K562 (cell line): ENCODE data around the gene LIPJ. TPM values are rescaled to one million over a fixed set of nuclear protein-coding genes. Genes with fewer than 3 reads are reported as not detected.

Experiments
- ATAC-seq: fragments of 200-7000 bp; cut with Tn5 transposase; 3 replicates; pipeline ENCODE4 v1.9.1; 2020; ENCODE audit warnings: moderate library complexity
- BruUV-seq: library from RNA; stranded (reverse); fragments of 400-500 nt; replicated peaks from 2 replicates; lab custom pipeline; 2021; lab: Mats Ljungman, UMichigan
- CTCF ChIA-PET: fragments of 300-600 bp; formaldehyde crosslinking; extraction: SDS; loops from one replicate; lab custom pipeline; 2021; ENCODE audit warnings: low intra/inter-chr PET ratio; lab: Yijun Ruan, JAX
- POLR2A ChIA-PET: fragments of 300-600, 350-650 bp; sonication (Branson Sonifier 250); formaldehyde crosslinking; extraction: SDS; loops from one replicate; lab custom pipeline; 2021; ENCODE audit warnings: antibody characterized with exemption, inconsistent platforms; lab: Yijun Ruan, JAX
- DNase-seq, 4 experiments: peaks; one replicate each; pipeline versions ENCODE4 v3.0.0 to v3.0.0-alpha.2; 2011 to 2018; ENCODE audit warnings: low spot score in 3 of 4, mixed read lengths in 3 of 4; ENCODE audit errors: extremely low read depth in 1 of 4
- FAIRE-seq: peaks from 2 replicates; lab custom pipeline; 2011; peaks lifted over from hg19 to GRCh38; lab: Jason Lieb, UNC
- H2AFZ ChIP-seq: 2 replicates; pipeline ENCODE4 v1.6.0; 2011; ENCODE audit warnings: low read depth, low read length, control low read depth, inconsistent platforms
- H3K27ac ChIP-seq: fragments of 200-600 bp; 3 replicates; pipeline ENCODE4 v1.8.0; 2011; ENCODE audit warnings: low read depth, mild to moderate bottlenecking, control low read depth, inconsistent platforms, low read length, moderate library complexity, mixed read lengths; ENCODE audit errors: extremely low read depth
- H3K27me3 ChIP-seq, 2 experiments: fragments of 300-600 bp in 1 of 2; 2 replicates in 1 of 2; 3 replicates in 1 of 2; pipeline versions ENCODE4 v1.6.0 to v1.8.0; 2011; ENCODE audit warnings: inconsistent platforms in 2 of 2, low read length in 2 of 2, mild to moderate bottlenecking in 1 of 2, mixed read lengths in 1 of 2, moderate library complexity in 1 of 2; ENCODE audit not compliant: control insufficient read depth in 2 of 2, insufficient read depth in 2 of 2
- H3K36me3 ChIP-seq: fragments of 300-600 bp; 3 replicates; pipeline ENCODE4 v1.8.0; 2011; ENCODE audit warnings: mild to moderate bottlenecking, low read length, inconsistent platforms; ENCODE audit not compliant: control insufficient read depth, insufficient read depth
- H3K4me1 ChIP-seq, 2 experiments: fragments of 200-600 bp in 1 of 2; replicated peaks in 1 of 2; 2 replicates in 1 of 2; 3 replicates in 1 of 2; pipeline versions ENCODE4 v1.5.1 to v1.8.0; 2011; ENCODE audit warnings: inconsistent platforms in 2 of 2, low read length in 2 of 2, mild to moderate bottlenecking in 1 of 2, mixed read lengths in 1 of 2, moderate library complexity in 1 of 2; ENCODE audit not compliant: control insufficient read depth in 2 of 2, insufficient read depth in 2 of 2
- H3K4me2 ChIP-seq: 2 replicates; pipeline ENCODE4 v1.6.1; 2011; ENCODE audit warnings: low read length, control low read depth, inconsistent platforms, mixed read lengths; ENCODE audit not compliant: insufficient read depth
- H3K4me3 ChIP-seq: fragments of 200-600 bp; sonication (generic), shearing (Covaris generic); 2 replicates; pipeline ENCODE4 v1.5.1; 2016; ENCODE audit warnings: control low read depth, inconsistent platforms
- H3K79me2 ChIP-seq: fragments of 200-600 bp; 3 replicates; pipeline ENCODE4 v1.8.0; 2011; ENCODE audit warnings: low read length, inconsistent platforms; ENCODE audit not compliant: control insufficient read depth, insufficient read depth
- H3K9ac ChIP-seq, 2 experiments: 2 replicates each; pipeline versions ENCODE4 v1.6.0 to v1.6.1; 2011; ENCODE audit warnings: low read depth in 2 of 2, low read length in 2 of 2, control low read depth in 1 of 2, inconsistent platforms in 1 of 2, mild to moderate bottlenecking in 1 of 2, mixed read lengths in 1 of 2; ENCODE audit not compliant: insufficient read depth in 1 of 2
- H3K9me1 ChIP-seq: one replicate; pipeline ENCODE4 v1.6.0; 2011; ENCODE audit warnings: inconsistent platforms, mild to moderate bottlenecking, low read length, moderate library complexity; ENCODE audit not compliant: control insufficient read depth, insufficient read depth
- H3K9me3 ChIP-seq: replicated peaks from 2 replicates; pipeline ENCODE4 v1.5.1; 2011; ENCODE audit warnings: low read depth, low read length, inconsistent platforms; ENCODE audit not compliant: control insufficient read depth, insufficient read depth
- H4K20me1 ChIP-seq: replicated peaks from 2 replicates; pipeline ENCODE4 v1.6.1; 2011; ENCODE audit warnings: low read length, inconsistent platforms, mixed read lengths; ENCODE audit not compliant: control insufficient read depth, insufficient read depth
- ARNT ChIP-seq, 2 experiments: fragments of 450-650 bp; IDR thresholded peaks; 2 replicates each; pipeline ENCODE4 v1.6.1; 2016; ENCODE audit warnings: mild to moderate bottlenecking in 1 of 2
- BHLHE40 ChIP-seq: IDR thresholded peaks from 2 replicates; pipeline ENCODE4 v1.6.1; 2011; ENCODE audit warnings: low read length, improper control_type of control experiment
- CC2D1A ChIP-seq: fragments of 450-650 bp; IDR thresholded peaks from 2 replicates; pipeline ENCODE4 v1.6.1; 2017; ENCODE audit warnings: mild to moderate bottlenecking
- HMG20A ChIP-seq: fragments of 450-650 bp; formaldehyde crosslinking; conservative IDR thresholded peaks from 2 replicates; pipeline ENCODE4 v1.4.0; 2020; ENCODE audit warnings: mild to moderate bottlenecking, mixed read lengths
- IRF1 ChIP-seq: sonication (generic); formaldehyde crosslinking; IDR thresholded peaks from 2 replicates; pipeline ENCODE4 v1.8.0; 2022; ENCODE audit warnings: missing genetic modification reagents, mild to moderate bottlenecking, borderline replicate concordance
- KAT7 ChIP-seq: sonication (generic); formaldehyde crosslinking; IDR thresholded peaks from 2 replicates; pipeline ENCODE4 v1.8.0; 2022; ENCODE audit warnings: missing genetic modification reagents, mild to moderate bottlenecking, borderline replicate concordance
- KAT8 ChIP-seq: fragments of 450-650 bp; IDR thresholded peaks from 2 replicates; pipeline ENCODE4 v1.6.1; 2016; ENCODE audit warnings: low read depth, mild to moderate bottlenecking
- MXD1 ChIP-seq: fragments of 250-450 bp; sonication (Bioruptor Pico); IDR thresholded peaks from 2 replicates; pipeline ENCODE4 v1.8.0; 2021; ENCODE audit warnings: borderline replicate concordance, mild to moderate bottlenecking, moderate library complexity; ENCODE audit not compliant: poor library complexity, severe bottlenecking
- ZNF347 ChIP-seq: fragments of 450-650 bp; formaldehyde crosslinking; IDR thresholded peaks from 2 replicates; pipeline ENCODE4 v1.4.0; 2020; ENCODE audit warnings: low read depth, mild to moderate bottlenecking, moderate library complexity
- ZNF780A ChIP-seq: fragments of 250-450 bp; sonication (Bioruptor Pico); IDR thresholded peaks from 2 replicates; pipeline ENCODE4 v1.5.0; 2021; ENCODE audit warnings: mild to moderate bottlenecking
- WGBS: fragments of 100-300 bp; shearing (Covaris generic); methylation state at CpG from one replicate; pipeline ENCODE4 v1.1.6; 2016; ENCODE audit warnings: low coverage, mixed read lengths; ENCODE audit not compliant: insufficient coverage; ENCODE audit errors: missing lambda C conversion rate; 5-methylcytosine and 5-hydroxymethylcytosine counted together
- in situ Hi-C: fragments of 300-500 bp; cut with MboI; formaldehyde crosslinking; loops from 4 replicates; pipeline ENCODE4 v1.15.0; 2018; ENCODE audit warnings: inconsistent platforms, mixed read lengths
- intact Hi-C: fragments of 100-400 bp; cut with micrococcal nuclease; formaldehyde crosslinking; loops from 2 replicates; pipeline ENCODE4 v1.14.2; 2022
- polyA plus RNA-seq, 8 experiments: library from polyadenylated mRNA; depleted of rRNA in 4 of 8; stranded (reverse) in 5 of 8; unstranded in 3 of 8; fragments of >200 nt; fragmentation: Nextera tagmentation in 2 of 8; fragmentation: Illumina TruSeq in 1 of 8; extraction: Ambion mirVana in 2 of 8; extraction: Trizol in 1 of 8; gene quantifications; 2 replicates each; pipeline versions ENCODE4 v1.2.1 to v1.2.3, GENCODE V29; 2011 to 2014; ENCODE audit warnings: inconsistent platforms in 1 of 8, missing spikeins in 1 of 8
- total RNA-seq, 7 experiments: library from RNA; depleted of rRNA in 6 of 7; stranded (reverse); fragments of >200 nt in 6 of 7; fragmentation: Illumina TruSeq in 2 of 7; extraction: Trizol in 2 of 7; gene quantifications; 2 replicates each; pipeline versions ENCODE4 v1.2.1 to v1.2.3, GENCODE V29; 2011 to 2021; ENCODE audit warnings: low replicate concordance in 1 of 7

The LIPJ gene
- total and polyA plus RNA-seq, 9 of the 15 experiments (the other 6 are each of a cell fraction or from before 2014, with no cell fraction given) = not detected

- DNase-seq (no peak), FAIRE-seq (no peak), ATAC-seq (no peak)
- Histone ChIP-seq H3K9ac (no peak overlapping the region), H3K4me2 (no peak overlapping the region), H3K9me3 (no peaks in the 10 kb centered on the region), H2AFZ (no peak overlapping the region), H3K4me1 (no peaks in the 10 kb centered on the region)
- in situ Hi-C loops = no loop called here
- intact Hi-C loops = no loop called here
- WGBS = 0% methylated on average over 2 of the region's 2 CpGs
- ChIA-PET CTCF (no interaction called here), POLR2A (no interaction called here)
- TF ChIP-seq IRF1 (CRISPR knock-in tag) (no peak), ARNT (IDR thresholded peaks at IDR 0.05) (no peak), HMG20A (no peak), BHLHE40 (no peak), CC2D1A (no peak), MXD1 (CRISPR knock-in tag) (no peak), ZNF347 (CRISPR knock-in tag) (no peak), ZNF780A (no peak), KAT7 (CRISPR knock-in tag) (no peak), KAT8 (no peak)
- TF ChIP-seq, all 486 proteins: peak for 0
- BruUV-seq = no TSS peak
- Histone ChIP-seq H3K36me3 (no peaks in the 10 kb centered on the region), H3K27ac (no peak overlapping the region), H3K4me3 (no peak overlapping the region), H4K20me1 (no peaks in the 10 kb centered on the region), H3K9me1 (no peaks in the 10 kb centered on the region), H3K79me2 (no peaks in the 10 kb centered on the region), H3K27me3 (no peaks in the 10 kb centered on the region)
Measured at GRCh38 chr10:88608780-88609179, 22.2 kb downstream of the LIPJ start.
